Stimulated activated CD8-positive, alpha-beta memory T cell treated with anti-CD3 and anti-CD28 coated beads, Interleukin-4, amount 100 ng/mL, for 4 hours (primary cell): Measurements from ENCODE around the gene PBRM1.

Experiments used
- DNase-seq, 2 donors: peaks; one replicate each; pipeline ENCODE4 v3.0.0-alpha.2; 2020; ENCODE audit warnings: low read depth in 2 of 2, low spot score in 1 of 2

The PBRM1 gene

GRCh38 chr3:52525680-52526561 lies 159.8 kb downstream of the PBRM1 start:
- DNase-seq: no peak

GRCh38 chr3:52524752-52525679 lies 160.7 kb downstream of the PBRM1 start:
- no peak for DNase-seq

- DNase-seq: no peak
These were observed 161.4 kb downstream of the PBRM1 start for GRCh38 chr3:52524258-52524751.

GRCh38 chr3:52523386-52524257 lies 162.1 kb downstream of the PBRM1 start:
- DNase-seq: no peak

- DNase-seq: no peak
These were observed 163.0 kb downstream of the PBRM1 start for GRCh38 chr3:52522651-52523251.

- DNase-seq: no peak
These were observed 163.6 kb downstream of the PBRM1 start for GRCh38 chr3:52521881-52522650.

GRCh38 chr3:52521488-52521824 lies 164.3 kb downstream of the PBRM1 start:
- DNase-seq: no peak

- no peak for DNase-seq
These were observed 164.8 kb downstream of the PBRM1 start for GRCh38 chr3:52520716-52521487.

- DNase-seq: no peak
These were observed 165.5 kb downstream of the PBRM1 start for GRCh38 chr3:52520141-52520667.

- no peak for DNase-seq
These were observed 166.1 kb downstream of the PBRM1 start for GRCh38 chr3:52519445-52520140.

GRCh38 chr3:52518723-52519444 lies 166.8 kb downstream of the PBRM1 start:
- DNase-seq: no peak

GRCh38 chr3:52517796-52518722 lies 167.7 kb downstream of the PBRM1 start:
- no peak for DNase-seq

GRCh38 chr3:52516509-52517195 lies 169.1 kb downstream of the PBRM1 start:
- no peak for DNase-seq

- DNase-seq: no peak
These were observed 170.5 kb downstream of the PBRM1 start for GRCh38 chr3:52515192-52515591.

GRCh38 chr3:52514576-52514975 lies 171.1 kb downstream of the PBRM1 start:
- DNase-seq: no peak

GRCh38 chr3:52513281-52513680 lies 172.4 kb downstream of the PBRM1 start:
- DNase-seq: no peak
